PC-3 (cell line): ENCODE measurements around the gene FARP1. TPM values are rescaled to one million over a fixed set of nuclear protein-coding genes. Genes with fewer than 3 reads are reported as not detected.
A peak's percentile ranks its signal among the peaks of the same experiment; 100 is the strongest.

ENCODE experiments used
- ATAC-seq: fragments of 200-7000 bp; cut with Tn5 transposase; 2 replicates; pipeline ENCODE4 v1.9.1; 2020; ENCODE audit warnings: mild to moderate bottlenecking, moderate library complexity
- BruUV-seq: library from RNA; stranded (reverse); fragments of 400-500 nt; replicated peaks from 2 replicates; lab custom pipeline; 2021; lab: Mats Ljungman, UMichigan
- CTCF ChIA-PET: fragments of 300-600 bp; sonication (Branson Sonifier 250); formaldehyde crosslinking; loops from one replicate; lab custom pipeline; 2022; ENCODE audit warnings: antibody characterized with exemption; lab: Charles Lee
- POLR2A ChIA-PET: fragments of 300-600 bp; sonication (Branson Sonifier 250); formaldehyde crosslinking; loops from one replicate; lab custom pipeline; 2022; ENCODE audit warnings: antibody characterized with exemption; ENCODE audit not compliant: unreplicated experiment; lab: Charles Lee
- DNase-seq: peaks from one replicate; pipeline ENCODE4 v3.0.0-alpha.2; 2015
- H2AFZ ChIP-seq: fragments of 300-600 bp; sonication (generic); 2 replicates; pipeline ENCODE4 v1.6.0; 2016; ENCODE audit warnings: antibody characterized with exemption, low read length
- H3F3A ChIP-seq: fragments of 300-600 bp; sonication (generic); one replicate; pipeline ENCODE4 v1.6.0; 2017; ENCODE audit warnings: antibody characterized with exemption, low read length, control low read depth, mild to moderate bottlenecking; ENCODE audit not compliant: unreplicated experiment
- H3K27ac ChIP-seq: fragments of 300-600 bp; sonication (generic); 2 replicates; pipeline ENCODE4 v1.5.1; 2016; ENCODE audit warnings: mild to moderate bottlenecking, low read length
- H3K27me3 ChIP-seq: fragments of 300-600 bp; sonication (generic); 2 replicates; pipeline ENCODE4 v1.6.1; 2016; ENCODE audit warnings: low read length, mixed read lengths
- H3K36me3 ChIP-seq: fragments of 300-600 bp; sonication (generic); 2 replicates; pipeline ENCODE4 v1.6.1; 2016; ENCODE audit warnings: low read depth, mixed run types, low read length, mixed read lengths
- H3K4me1 ChIP-seq: fragments of 300-600 bp; sonication (generic); 2 replicates; pipeline ENCODE4 v1.5.1; 2016; ENCODE audit warnings: low read length; ENCODE audit not compliant: insufficient read depth
- H3K4me2 ChIP-seq: fragments of 300-600 bp; sonication (generic); 2 replicates; pipeline ENCODE4 v1.6.0; 2016; ENCODE audit warnings: low read length
- H3K4me3 ChIP-seq: fragments of 300-600 bp; sonication (generic); 2 replicates; pipeline ENCODE4 v1.5.1; 2016; ENCODE audit warnings: mild to moderate bottlenecking, low read length, mixed read lengths
- H3K79me2 ChIP-seq: fragments of 300-600 bp; sonication (generic); 2 replicates; pipeline ENCODE4 v1.6.1; 2017; ENCODE audit warnings: low read length, mixed read lengths
- H3K9ac ChIP-seq: fragments of 300-600 bp; sonication (generic); 2 replicates; pipeline ENCODE4 v1.6.0; 2016; ENCODE audit warnings: mild to moderate bottlenecking, low read length
- H3K9me2 ChIP-seq: fragments of 300-600 bp; sonication (generic); replicated peaks from 2 replicates; pipeline ENCODE4 v1.6.1; 2016; ENCODE audit warnings: mixed run types, low read length, mixed read lengths
- H3K9me3 ChIP-seq: fragments of 300-600 bp; sonication (generic); 2 replicates; pipeline ENCODE4 v1.6.1; 2016; ENCODE audit warnings: low read length, mixed read lengths
- H4K20me1 ChIP-seq: fragments of 300-600 bp; sonication (generic); 2 replicates; pipeline ENCODE4 v1.6.1; 2016; ENCODE audit warnings: low read length, mixed read lengths
- CTCF ChIP-seq: fragments of 300-600 bp; sonication (generic); conservative IDR thresholded peaks from 2 replicates; pipeline ENCODE4 v1.5.1; 2017; ENCODE audit warnings: antibody characterized with exemption, low read depth, mild to moderate bottlenecking, low read length
- EZH2 ChIP-seq: fragments of 300-600 bp; sonication (generic); IDR thresholded peaks from one replicate; pipeline ENCODE4 v1.6.1; 2017; ENCODE audit warnings: antibody characterized with exemption, mild to moderate bottlenecking, low read length; ENCODE audit not compliant: unreplicated experiment
- EZH2phosphoT487 ChIP-seq: fragments of 300-600 bp; sonication (generic); IDR thresholded peaks from 2 replicates; pipeline ENCODE4 v1.6.1; 2018; ENCODE audit warnings: mild to moderate bottlenecking, antibody characterized with exemption, low read length, borderline replicate concordance
- intact Hi-C: fragments of 100-400 bp; cut with micrococcal nuclease; formaldehyde crosslinking; loops from 2 replicates; pipeline ENCODE4 v1.9.0; 2023
- total RNA-seq: library from RNA; depleted of rRNA; stranded (reverse); fragments of >200 nt; gene quantifications from 2 replicates; pipeline ENCODE4 v1.2.3, GENCODE V29; 2014

The FARP1 gene
- total RNA-seq, 1 experiment from 2014 or later = 18.2 TPM

GRCh38 chr13:98470920-98471319 lies 328.0 kb downstream of the FARP1 start:
- H3K4me3 ChIP-seq = no peak overlapping the region
- BruUV-seq = no TSS peak
- H3K9me3 ChIP-seq = no peaks in the 10 kb centered on the region
- no peak overlapping the region for H3K9ac ChIP-seq
- ChIA-PET CTCF (no interaction called here), POLR2A (no interaction called here)
- no peak overlapping the region for H2AFZ ChIP-seq
- H3K27me3 ChIP-seq = no peaks in the 10 kb centered on the region
- H3K9me2 ChIP-seq = no peaks in the 10 kb centered on the region
- H3K4me2 ChIP-seq = no peak overlapping the region
- no peaks in the 10 kb centered on the region for H3F3A ChIP-seq
- no peak overlapping the region for H3K27ac ChIP-seq
- peaks cover 17% of the 10 kb centered on the region for H3K79me2 ChIP-seq
- no peaks in the 10 kb centered on the region for H4K20me1 ChIP-seq
- ATAC-seq (no peak), DNase-seq (no peak)
- H3K36me3 ChIP-seq = peaks cover 27% of the 10 kb centered on the region
- TF ChIP-seq EZH2 = no peak
- no peak for TF ChIP-seq CTCF
- no peak for TF ChIP-seq EZH2phosphoT487
- H3K4me1 ChIP-seq = peaks cover 5% of the 10 kb centered on the region
- intact Hi-C loops = no loop called here

- Histone ChIP-seq H3K4me1 (peaks cover 15% of the 10 kb centered on the region), H3K9me3 (no peaks in the 10 kb centered on the region), H3K79me2 (peaks cover 25% of the 10 kb centered on the region), H3K4me2 (no peak overlapping the region), H3F3A (peaks cover 1% of the 10 kb centered on the region), H3K4me3 (no peak overlapping the region), H3K27me3 (no peaks in the 10 kb centered on the region), H4K20me1 (no peaks in the 10 kb centered on the region), H3K9me2 (no peaks in the 10 kb centered on the region), H3K27ac (no peak overlapping the region), H2AFZ (no peak overlapping the region), H3K9ac (no peak overlapping the region), H3K36me3 (peaks cover 21% of the 10 kb centered on the region)
- no TSS peak for BruUV-seq
- DNase-seq (no peak), ATAC-seq (no peak)
- intact Hi-C loops = no loop called here
- TF ChIP-seq EZH2 (no peak), EZH2phosphoT487 (no peak), CTCF (no peak)
- ChIA-PET POLR2A (no interaction called here), CTCF (no interaction called here)
Observed at GRCh38 chr13:98471934-98472333, 329.0 kb downstream of the FARP1 start.

GRCh38 chr13:98473135-98473787 lies 330.4 kb downstream of the FARP1 start:
- no peak overlapping the region for H3K9ac ChIP-seq
- no peaks in the 10 kb centered on the region for H4K20me1 ChIP-seq
- peaks cover 38% of the 10 kb centered on the region for H3K79me2 ChIP-seq
- peaks cover 21% of the 10 kb centered on the region for H3K36me3 ChIP-seq
- H3K27me3 ChIP-seq = no peaks in the 10 kb centered on the region
- TF ChIP-seq CTCF (no peak), EZH2phosphoT487 (no peak), EZH2 (no peak)
- BruUV-seq = no TSS peak
- ATAC-seq (no peak), DNase-seq (no peak)
- CTCF ChIA-PET = no interaction called here
- POLR2A ChIA-PET = no interaction called here
- H3K4me1 ChIP-seq = peaks cover 27% of the 10 kb centered on the region
- no peaks in the 10 kb centered on the region for H3K9me3 ChIP-seq
- H3F3A ChIP-seq = peaks cover 4% of the 10 kb centered on the region
- H3K9me2 ChIP-seq = no peaks in the 10 kb centered on the region
- H3K4me2 ChIP-seq = no peak overlapping the region
- intact Hi-C loops = no loop called here
- peak overlapping the region; percentile 30; the same call in 1 of the 2 replicates for H3K27ac ChIP-seq
- H2AFZ ChIP-seq = no peak overlapping the region
- no peak overlapping the region for H3K4me3 ChIP-seq
